ENCODE data around the gene PAX2.

PAX2 gene

GRCh38 chr10:100727808-100728207, 17.6 kb upstream of the PAX2 start:
- Mint-ChIP-seq H3K27ac (no peak overlapping the region), H3K9me3 (no peaks in the 10 kb centered on the region), H3K4me3 (peak overlapping the region in 1 of 3 experiments; percentile 6), H3K4me1 (peaks cover 42% of the 10 kb centered on the region), H3K36me3 (ENCODE audit: low read depth) (no peaks in the 10 kb centered on the region), H3K27me3 (ENCODE audit: low read depth) (peaks cover 94% of the 10 kb centered on the region)
- TF ChIP-seq CTCF (IDR thresholded peaks at IDR 0.05; ENCODE audit: unreplicated experiment in 3 of 3) = no peak

DNA sequence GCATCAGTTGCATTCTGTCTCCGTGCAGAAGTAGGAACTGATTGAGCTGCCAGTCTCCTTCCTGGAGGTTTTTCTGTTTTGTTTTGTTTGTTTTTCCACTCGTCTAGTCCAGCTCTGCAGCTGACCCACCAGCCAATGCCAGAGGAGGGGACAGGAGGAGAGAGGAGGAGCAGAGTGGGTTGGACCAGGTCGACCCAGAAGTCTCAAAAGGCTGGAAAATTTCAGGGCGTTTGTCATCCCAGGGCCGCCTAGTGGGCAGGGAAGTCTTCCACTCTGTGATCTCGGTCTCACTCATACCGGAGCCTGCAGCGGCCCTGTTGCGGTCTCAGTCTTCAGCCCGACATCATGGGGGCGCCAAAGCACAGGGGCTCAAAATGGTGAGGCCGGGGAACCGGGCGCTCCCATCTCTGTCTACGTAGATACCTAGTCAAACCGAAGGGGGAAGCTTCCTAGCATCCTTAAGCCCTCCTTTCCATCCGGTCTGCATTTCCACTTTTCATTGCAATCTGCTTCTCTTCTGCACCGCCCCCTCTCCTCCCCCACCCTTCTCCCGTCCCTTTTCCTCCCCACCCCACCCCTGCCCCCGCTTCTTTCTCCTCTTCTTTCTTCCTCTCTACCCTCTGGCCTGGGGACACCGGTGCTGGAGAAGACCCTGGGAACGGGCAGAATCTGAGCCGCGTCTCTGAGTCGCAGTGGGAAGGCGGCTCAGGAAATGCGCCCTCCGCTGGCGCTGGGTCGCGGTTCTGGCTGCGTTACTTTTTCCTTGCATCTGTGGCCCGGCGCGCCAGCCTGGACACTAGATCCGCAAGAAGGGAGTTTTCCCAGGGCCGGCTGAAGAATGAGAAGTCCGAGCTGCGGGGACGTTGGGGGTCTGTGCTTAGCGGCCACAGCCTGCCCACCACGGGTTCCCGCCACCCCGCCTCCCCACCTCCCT, 16.2 kb upstream of the PAX2 start:
- Mint-ChIP-seq H3K36me3 (ENCODE audit: low read depth) (no peaks in the 10 kb centered on the region), H3K4me3 (peak overlapping the region; percentile 78 to 87 (median 85)), H3K9me3 (no peaks in the 10 kb centered on the region), H3K27me3 (ENCODE audit: low read depth) (peaks cover 94% of the 10 kb centered on the region), H3K27ac (peak overlapping the region; percentile 77 to 97 (median 91)), H3K4me1 (peaks cover 38% of the 10 kb centered on the region)
- peak; percentile 32 to 51 (median 42) for TF ChIP-seq CTCF (IDR thresholded peaks at IDR 0.05; ENCODE audit: unreplicated experiment in 3 of 3)

DNA sequence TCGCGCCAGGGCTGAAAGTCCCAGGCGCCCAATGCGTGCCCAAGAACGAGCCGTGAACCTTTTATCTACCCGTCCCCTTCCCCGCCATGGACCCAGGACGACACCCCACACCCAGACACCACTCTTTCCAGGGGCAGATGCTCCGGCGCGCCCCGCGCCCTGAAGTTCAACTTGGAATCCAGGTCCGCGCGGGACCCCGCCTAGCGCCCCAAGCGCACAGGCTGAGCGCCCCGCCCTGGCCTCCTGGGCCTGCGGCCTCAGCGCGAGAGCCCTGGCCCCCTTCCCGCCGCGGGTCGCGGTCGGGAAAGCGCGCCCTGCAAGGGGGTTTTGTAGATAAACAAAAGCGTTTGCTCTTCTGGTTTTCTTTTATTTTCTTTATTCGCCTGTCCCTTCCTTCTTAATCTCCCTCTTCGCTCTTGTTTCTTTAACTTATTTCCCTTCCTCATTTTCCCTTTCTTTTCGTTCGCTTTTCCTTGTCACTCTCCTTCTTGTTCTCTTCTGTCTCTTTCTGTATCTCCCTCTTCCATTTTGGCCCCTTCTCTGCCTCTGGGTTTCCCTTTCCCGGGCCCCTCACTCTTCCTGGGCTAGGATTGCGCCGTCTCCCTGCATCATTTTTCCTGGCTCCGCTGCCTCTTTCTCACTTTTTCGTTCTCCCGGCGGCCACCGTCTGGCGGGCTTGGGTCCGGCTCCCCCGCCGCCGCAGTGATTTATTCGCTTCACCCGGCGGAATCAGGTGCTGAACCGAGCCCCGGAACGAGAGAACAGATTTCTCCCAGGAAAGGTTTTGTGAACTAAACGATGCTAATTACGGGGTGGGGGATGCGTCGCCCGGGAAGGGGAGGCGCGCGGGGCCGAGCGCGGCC, 15.3 kb upstream of the PAX2 start:
- Mint-ChIP-seq H3K9me3 (no peaks in the 10 kb centered on the region), H3K4me3 (peak overlapping the region; percentile 85 to 87 (median 87)), H3K27me3 (ENCODE audit: low read depth) (peaks cover 98% of the 10 kb centered on the region), H3K27ac (peak overlapping the region; percentile 89 to 97 (median 91)), H3K4me1 (peaks cover 45% of the 10 kb centered on the region), H3K36me3 (ENCODE audit: low read depth) (no peaks in the 10 kb centered on the region)
- no peak for TF ChIP-seq CTCF (IDR thresholded peaks at IDR 0.05; ENCODE audit: unreplicated experiment in 3 of 3)

DNA sequence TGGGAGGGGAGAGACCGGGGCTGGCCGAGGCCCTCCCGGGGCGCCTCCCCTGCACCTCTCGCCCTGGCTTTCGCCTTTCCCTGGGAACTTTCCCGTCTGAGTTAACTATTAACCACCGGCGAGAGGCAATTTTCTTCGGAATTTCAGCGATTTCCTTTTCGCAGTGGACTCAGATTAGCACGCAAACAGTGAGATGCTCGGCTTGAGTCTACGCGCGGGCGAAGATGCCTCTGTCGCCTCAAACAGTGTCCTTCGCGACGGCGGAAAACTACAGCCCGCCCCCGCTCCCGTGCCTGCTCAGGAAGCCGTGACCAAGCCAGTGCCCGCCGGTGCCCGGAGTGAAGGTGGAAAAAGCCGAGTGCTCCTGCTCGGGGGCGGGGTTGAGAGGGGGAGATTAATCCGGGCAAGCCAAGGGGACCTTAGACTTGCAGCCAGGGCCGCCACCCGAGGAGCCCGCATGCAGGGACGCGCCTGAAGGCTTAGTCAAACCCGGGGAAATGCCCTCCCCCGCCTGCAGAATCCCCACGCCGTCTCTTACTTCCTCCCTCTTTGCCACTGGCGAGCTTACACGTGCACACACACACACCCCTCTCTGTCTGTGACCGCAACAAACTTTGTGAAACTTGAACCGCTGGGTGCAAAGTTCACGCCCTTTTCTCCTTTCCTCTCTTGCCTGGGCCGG, 14.5 kb upstream of the PAX2 start:
- no peaks in the 10 kb centered on the region for H3K9me3 Mint-ChIP-seq
- TF ChIP-seq CTCF (IDR thresholded peaks at IDR 0.05; ENCODE audit: unreplicated experiment in 3 of 3) = no peak
- peaks cover 42% of the 10 kb centered on the region for H3K4me1 Mint-ChIP-seq
- H3K4me3 Mint-ChIP-seq = peak overlapping the region; percentile 76 to 85 (median 80)
- H3K27me3 Mint-ChIP-seq (ENCODE audit: low read depth) = peaks cover 98% of the 10 kb centered on the region
- no peaks in the 10 kb centered on the region for H3K36me3 Mint-ChIP-seq (ENCODE audit: low read depth)
- H3K27ac Mint-ChIP-seq = peak overlapping the region; percentile 91 to 97 (median 93)

GRCh38 chr10:100731407-100732240, 13.8 kb upstream of the PAX2 start:
- no peak for TF ChIP-seq CTCF (IDR thresholded peaks at IDR 0.05; ENCODE audit: unreplicated experiment in 3 of 3)
- H3K4me3 Mint-ChIP-seq = peak overlapping the region; percentile 76 to 85 (median 80)
- H3K9me3 Mint-ChIP-seq = no peaks in the 10 kb centered on the region
- H3K27ac Mint-ChIP-seq = peak overlapping the region; percentile 91 to 97 (median 93)
- peaks cover 98% of the 10 kb centered on the region for H3K27me3 Mint-ChIP-seq (ENCODE audit: low read depth)
- peaks cover 42% of the 10 kb centered on the region for H3K4me1 Mint-ChIP-seq
- H3K36me3 Mint-ChIP-seq (ENCODE audit: low read depth) = no peaks in the 10 kb centered on the region

Data from nephron (organoid).